Measurements from ENCODE around the gene KEAP1.
A peak's percentile ranks its signal among the peaks of the same experiment; 100 is the strongest.
"Not testable (repeated sequence)": the region's sequence is repeated elsewhere in the genome, so short reads cannot be mapped to it uniquely, and the experiment has no call there.

KEAP1 gene

DNA sequence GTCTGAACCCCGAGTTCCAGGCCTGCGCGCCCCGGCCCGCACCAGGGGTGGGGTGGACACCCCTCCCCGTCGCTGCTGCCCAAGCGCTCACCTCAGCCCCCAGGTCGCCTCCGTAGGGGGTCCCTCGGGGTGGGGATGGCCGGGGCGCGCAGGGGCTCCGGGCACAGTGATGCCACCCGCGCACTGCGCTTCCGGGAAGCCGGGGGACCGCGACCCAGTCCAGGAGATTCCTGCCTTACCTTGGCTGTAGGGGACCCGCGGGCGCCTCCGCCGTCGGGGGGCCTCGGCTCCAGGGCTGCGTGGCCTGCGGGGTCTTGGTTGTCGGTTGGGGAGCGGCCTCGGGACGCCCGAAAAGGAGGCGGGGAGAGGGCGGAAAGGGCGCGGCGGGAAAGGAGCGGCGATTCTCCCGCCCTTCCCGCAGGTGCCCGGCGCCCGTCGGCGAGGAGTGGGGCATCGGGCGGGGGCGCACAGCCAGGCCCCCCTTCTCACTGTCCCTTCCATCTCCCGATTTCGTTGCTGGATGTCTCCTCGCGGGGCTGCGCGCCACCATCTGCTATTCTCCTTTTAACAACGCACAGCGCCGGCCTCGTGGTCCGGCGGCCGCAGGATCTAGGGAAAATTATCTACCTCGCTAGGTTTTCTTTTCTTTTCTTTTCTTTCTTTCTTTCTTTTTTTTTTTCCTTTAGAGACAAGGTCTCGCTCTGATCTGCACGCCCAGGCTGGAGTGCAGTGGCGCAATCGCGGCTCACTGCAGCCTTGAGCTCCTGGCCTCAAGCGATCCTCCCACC lies at the start of gene KEAP1:
Gene KEAP1, minus strand, starts transcription at position 355 of the 788 bp plus-strand sequence. CDS start 3,323 bp downstream, outside the sequence.
- Mint-ChIP-seq H3K36me3 (ENCODE audit: low read depth) (peaks cover 14% of the 10 kb centered on the region), H3K27ac (peak within 1 kb of the TSS; percentile 98), H3K9me3 (no peaks in the 10 kb centered on the region), H3K4me1 (ENCODE audit: low read depth) (peaks cover 32% of the 10 kb centered on the region), H3K27me3 (ENCODE audit: low read depth) (no peaks in the 10 kb centered on the region), H3K4me3 (peak within 1 kb of the TSS; percentile 94)

DNA sequence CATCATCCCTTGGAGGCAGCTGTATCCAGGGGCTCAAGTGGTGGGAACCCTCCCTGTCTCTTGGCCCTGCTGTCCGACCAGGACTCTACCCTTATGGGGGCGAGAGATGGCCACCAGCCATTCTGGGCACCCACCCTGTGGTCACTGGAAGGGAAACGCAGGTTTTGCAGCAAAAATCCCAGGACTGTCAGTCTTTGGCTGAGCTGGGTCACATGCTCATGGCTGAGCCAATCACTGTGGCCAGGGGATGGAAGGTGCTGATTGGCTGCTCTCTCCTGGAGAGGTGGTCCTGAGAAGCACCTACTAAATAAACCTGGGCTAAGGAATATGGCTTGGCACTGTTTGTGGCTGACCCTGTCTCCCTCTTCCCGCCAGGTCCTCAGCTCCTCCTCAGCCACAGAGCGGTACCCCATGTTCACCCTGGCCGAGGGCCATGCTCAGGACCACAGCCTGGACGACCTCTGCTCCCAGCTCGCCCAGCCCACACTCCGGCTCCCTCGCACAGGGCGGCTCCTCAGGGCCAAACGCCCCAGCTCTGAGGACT lies 49.4 kb upstream of the KEAP1 start:
- Mint-ChIP-seq H3K27ac (peak overlapping the region; percentile 98), H3K4me3 (no peak overlapping the region), H3K4me1 (ENCODE audit: low read depth) (peaks cover 34% of the 10 kb centered on the region), H3K36me3 (ENCODE audit: low read depth) (peaks cover 30% of the 10 kb centered on the region), H3K9me3 (no peaks in the 10 kb centered on the region), H3K27me3 (ENCODE audit: low read depth) (no peaks in the 10 kb centered on the region)

DNA sequence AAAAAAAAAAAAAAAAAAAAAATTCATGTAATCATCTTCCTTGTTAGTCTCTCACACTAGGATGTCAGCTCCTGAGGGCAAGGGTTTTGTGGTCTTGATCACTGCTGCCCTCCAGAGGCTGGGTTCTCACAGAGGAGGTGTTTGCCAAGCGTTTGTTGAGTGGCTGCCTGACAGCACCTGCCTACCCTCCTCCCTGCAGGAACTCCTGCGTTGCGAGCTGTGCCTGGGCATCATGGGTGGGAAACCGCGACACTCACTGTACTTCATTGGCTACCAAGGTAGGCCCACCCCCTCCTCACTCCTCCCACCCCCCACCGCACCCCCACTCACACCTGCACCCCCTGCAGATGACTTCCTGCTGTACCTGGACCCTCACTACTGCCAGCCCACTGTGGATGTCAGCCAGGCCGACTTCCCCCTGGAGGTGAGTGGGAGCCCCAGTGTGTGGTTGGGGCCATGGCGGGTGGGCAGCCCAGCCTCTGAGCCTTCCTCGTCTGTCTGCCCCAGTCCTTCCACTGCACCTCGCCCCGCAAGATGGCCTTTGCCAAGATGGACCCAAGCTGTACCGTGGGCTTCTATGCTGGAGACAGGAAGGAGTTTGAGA lies 48.6 kb upstream of the KEAP1 start:
- H3K4me1 Mint-ChIP-seq (ENCODE audit: low read depth): peaks cover 36% of the 10 kb centered on the region
- peaks cover 31% of the 10 kb centered on the region for H3K36me3 Mint-ChIP-seq (ENCODE audit: low read depth)
- peak overlapping the region; percentile 25 for H3K4me3 Mint-ChIP-seq
- no peaks in the 10 kb centered on the region for H3K27me3 Mint-ChIP-seq (ENCODE audit: low read depth)
- no peaks in the 10 kb centered on the region for H3K9me3 Mint-ChIP-seq
- H3K27ac Mint-ChIP-seq: peak overlapping the region; percentile 73

DNA sequence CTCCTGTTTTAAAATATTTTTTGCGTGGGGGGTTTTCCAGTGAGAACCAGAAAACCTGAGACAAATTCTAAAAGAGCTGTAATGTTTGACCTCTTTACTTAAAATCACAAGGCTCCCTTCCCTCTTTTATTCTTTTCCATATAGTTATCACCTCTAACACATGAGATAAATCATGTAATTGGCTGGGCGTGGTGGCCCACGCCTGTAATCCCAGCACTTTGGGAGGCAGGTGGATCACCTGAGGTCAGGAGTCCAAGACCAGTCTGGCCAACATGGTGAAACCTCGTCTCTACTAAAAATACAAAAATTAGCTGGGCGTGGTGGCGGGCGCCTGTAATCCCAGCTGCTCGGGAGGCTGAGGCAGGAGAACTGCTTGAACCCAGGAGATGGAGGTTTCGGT lies 47.9 kb upstream of the KEAP1 start:
- peaks cover 34% of the 10 kb centered on the region for H3K4me1 Mint-ChIP-seq (ENCODE audit: low read depth)

DNA sequence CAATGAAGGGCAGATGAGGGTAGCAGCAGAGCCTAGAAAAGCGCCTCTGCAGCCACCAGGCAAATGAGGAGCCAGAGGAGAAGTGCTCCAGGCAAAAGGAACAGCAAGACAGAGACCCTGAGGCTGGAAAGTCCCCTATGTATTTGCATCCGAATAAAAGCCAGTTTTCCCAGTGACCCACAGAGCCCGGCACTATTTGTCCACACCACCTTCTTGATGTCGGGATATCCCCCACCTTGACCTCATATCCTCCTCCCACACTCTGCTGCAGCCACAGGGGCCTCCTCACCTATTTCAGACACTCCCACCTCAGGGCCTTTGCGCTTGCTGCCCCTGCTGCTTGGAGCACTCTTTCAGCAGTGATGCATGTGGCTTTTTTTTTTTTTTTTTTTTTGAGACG lies 47.2 kb upstream of the KEAP1 start:
- peaks cover 28% of the 10 kb centered on the region for H3K36me3 Mint-ChIP-seq (ENCODE audit: low read depth)
- H3K4me1 Mint-ChIP-seq (ENCODE audit: low read depth): peaks cover 31% of the 10 kb centered on the region
- no peak overlapping the region for H3K4me3 Mint-ChIP-seq
- H3K9me3 Mint-ChIP-seq: no peaks in the 10 kb centered on the region
- no peak overlapping the region for H3K27ac Mint-ChIP-seq
- no peaks in the 10 kb centered on the region for H3K27me3 Mint-ChIP-seq (ENCODE audit: low read depth)

More for the DNA sequence above, 47.9 kb upstream of the KEAP1 start:
- H3K36me3 Mint-ChIP-seq (ENCODE audit: low read depth): peaks cover 31% of the 10 kb centered on the region
- not testable (repeated sequence) for H3K27me3 Mint-ChIP-seq (ENCODE audit: low read depth); H3K27ac Mint-ChIP-seq; H3K9me3 Mint-ChIP-seq; H3K4me3 Mint-ChIP-seq

DNA sequence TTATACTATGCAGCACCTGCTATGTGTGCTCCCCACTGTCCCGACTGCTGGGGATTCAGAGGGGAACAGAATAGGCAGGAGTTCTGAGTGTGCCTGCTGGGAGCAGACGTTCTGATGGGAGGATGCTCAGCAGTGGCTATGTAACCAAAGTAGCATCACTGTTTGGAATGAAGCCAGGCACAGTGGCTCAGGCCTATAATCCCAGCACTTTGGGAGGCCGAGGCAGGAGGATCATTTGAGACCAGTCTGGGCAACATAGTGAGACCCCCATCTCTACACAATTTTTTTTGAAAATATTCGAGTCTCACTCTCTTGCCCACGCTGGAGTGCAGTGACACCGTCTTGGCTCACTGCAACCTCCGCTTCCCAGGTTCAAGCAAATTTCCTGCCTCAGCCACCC lies 46.6 kb upstream of the KEAP1 start:
- Mint-ChIP-seq H3K27me3 (ENCODE audit: low read depth) (no peaks in the 10 kb centered on the region), H3K4me1 (ENCODE audit: low read depth) (peaks cover 32% of the 10 kb centered on the region), H3K36me3 (ENCODE audit: low read depth) (peaks cover 28% of the 10 kb centered on the region), H3K27ac (no peak overlapping the region), H3K9me3 (no peaks in the 10 kb centered on the region), H3K4me3 (no peak overlapping the region)

DNA sequence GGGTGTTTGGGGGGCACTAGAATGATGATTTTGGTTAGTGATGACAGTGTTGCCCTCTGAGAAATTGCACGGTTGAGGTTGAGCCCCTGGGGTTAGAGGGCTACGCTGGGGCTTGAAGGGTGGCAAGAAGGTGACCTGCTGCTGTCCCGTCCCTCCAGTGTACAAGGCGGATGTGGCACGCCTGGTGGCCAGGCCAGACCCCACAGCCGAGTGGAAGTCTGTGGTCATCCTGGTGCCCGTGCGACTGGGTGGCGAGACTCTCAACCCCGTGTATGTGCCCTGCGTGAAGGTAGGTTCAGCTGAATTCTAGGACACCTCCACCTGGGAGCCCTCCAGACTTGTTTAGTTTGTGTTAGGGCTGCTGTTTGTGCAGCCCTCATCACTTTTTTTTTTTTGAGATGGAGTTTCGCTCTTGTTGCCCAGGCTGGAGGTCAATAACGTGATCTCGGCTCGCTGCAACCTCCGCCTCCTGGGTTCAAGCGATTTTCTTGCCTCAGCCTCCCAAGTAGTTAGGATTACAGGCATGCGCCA lies 45.7 kb upstream of the KEAP1 start:
- H3K27me3 Mint-ChIP-seq (ENCODE audit: low read depth): no peaks in the 10 kb centered on the region
- peaks cover 20% of the 10 kb centered on the region for H3K36me3 Mint-ChIP-seq (ENCODE audit: low read depth)
- no peak overlapping the region for H3K27ac Mint-ChIP-seq

DNA sequence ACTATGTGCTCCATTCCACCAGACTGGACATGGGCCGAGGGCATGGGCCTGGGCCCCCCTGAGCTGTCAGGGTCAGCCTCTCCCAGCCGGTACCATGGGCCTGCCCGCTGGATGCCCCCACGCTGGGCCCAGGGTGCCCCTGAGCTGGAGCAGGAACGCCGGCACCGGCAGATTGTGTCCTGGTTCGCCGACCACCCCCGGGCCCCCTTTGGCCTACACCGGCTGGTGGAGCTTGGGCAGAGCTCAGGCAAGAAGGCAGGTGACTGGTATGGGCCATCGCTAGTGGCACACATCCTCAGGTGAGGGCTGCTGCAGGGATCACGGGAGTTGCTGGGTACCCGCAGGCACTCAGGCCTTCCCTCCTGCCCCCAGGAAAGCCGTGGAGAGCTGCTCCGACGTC lies 43.7 kb upstream of the KEAP1 start:
- H3K36me3 Mint-ChIP-seq (ENCODE audit: low read depth): peaks cover 7% of the 10 kb centered on the region
- no peaks in the 10 kb centered on the region for H3K27me3 Mint-ChIP-seq (ENCODE audit: low read depth)
- H3K4me3 Mint-ChIP-seq: no peak overlapping the region
- H3K4me1 Mint-ChIP-seq (ENCODE audit: low read depth): peaks cover 8% of the 10 kb centered on the region
- no peaks in the 10 kb centered on the region for H3K9me3 Mint-ChIP-seq
- H3K27ac Mint-ChIP-seq: no peak overlapping the region

More for the DNA sequence above, 45.7 kb upstream of the KEAP1 start:
- Mint-ChIP-seq H3K4me1 (ENCODE audit: low read depth) (peaks cover 23% of the 10 kb centered on the region), H3K9me3 (no peaks in the 10 kb centered on the region), H3K4me3 (no peak overlapping the region)

DNA sequence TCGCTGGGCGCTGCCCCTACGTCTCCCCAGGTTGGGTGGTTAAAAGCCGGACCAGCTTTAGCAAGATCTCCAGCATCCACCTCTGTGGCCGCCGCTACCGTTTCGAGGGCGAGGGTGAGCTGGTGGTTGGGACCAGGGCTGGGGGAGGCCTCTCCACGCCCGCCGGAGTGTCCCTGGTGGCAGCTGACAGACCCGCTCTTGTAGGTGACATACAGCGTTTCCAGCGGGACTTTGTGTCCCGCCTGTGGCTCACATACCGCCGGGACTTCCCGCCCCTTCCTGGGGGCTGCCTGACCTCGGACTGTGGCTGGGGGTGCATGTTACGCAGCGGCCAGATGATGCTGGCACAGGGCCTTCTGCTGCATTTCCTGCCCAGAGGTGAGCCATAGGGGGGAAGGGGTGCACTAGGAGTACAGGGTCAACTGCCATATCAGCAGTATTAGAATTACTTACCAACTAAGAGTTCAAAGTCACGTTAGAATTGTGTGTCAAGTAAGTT lies 41.6 kb upstream of the KEAP1 start:
- H3K27me3 Mint-ChIP-seq (ENCODE audit: low read depth): peaks cover 11% of the 10 kb centered on the region
- peaks cover 3% of the 10 kb centered on the region for H3K36me3 Mint-ChIP-seq (ENCODE audit: low read depth)
- H3K9me3 Mint-ChIP-seq: no peaks in the 10 kb centered on the region
- peak overlapping the region; percentile 89 for H3K4me3 Mint-ChIP-seq
- H3K27ac Mint-ChIP-seq: peak overlapping the region; percentile 80
- peaks cover 8% of the 10 kb centered on the region for H3K4me1 Mint-ChIP-seq (ENCODE audit: low read depth)

DNA sequence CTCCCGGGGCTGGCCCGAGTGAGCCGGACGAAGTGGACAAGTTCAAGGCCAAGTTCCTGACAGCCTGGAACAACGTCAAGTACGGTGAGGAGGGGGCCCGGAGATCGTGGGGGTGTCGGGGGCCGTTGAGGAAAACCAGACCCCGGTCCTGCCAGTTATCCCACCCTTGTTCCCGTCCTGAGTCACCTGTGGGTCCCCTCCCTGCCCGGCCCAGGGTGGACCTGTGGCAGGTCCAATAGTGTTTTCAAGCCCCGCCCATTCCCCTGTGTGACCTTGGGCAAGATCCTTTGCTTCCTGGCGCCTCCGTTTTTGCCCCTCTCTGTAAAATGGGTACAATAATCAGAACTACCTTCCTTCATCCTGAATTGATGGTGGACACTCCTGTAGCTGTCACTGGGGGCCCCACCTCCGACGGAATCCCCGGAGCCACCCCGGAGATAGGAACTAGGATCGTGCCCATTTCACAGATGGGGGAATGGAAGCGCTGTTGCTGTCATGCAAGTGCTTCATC lies 41.1 kb upstream of the KEAP1 start:
- peaks cover 13% of the 10 kb centered on the region for H3K27me3 Mint-ChIP-seq (ENCODE audit: low read depth)
- peak overlapping the region; percentile 89 for H3K4me3 Mint-ChIP-seq
- no peaks in the 10 kb centered on the region for H3K9me3 Mint-ChIP-seq
- H3K36me3 Mint-ChIP-seq (ENCODE audit: low read depth): peaks cover 3% of the 10 kb centered on the region
- H3K4me1 Mint-ChIP-seq (ENCODE audit: low read depth): peaks cover 8% of the 10 kb centered on the region
- H3K27ac Mint-ChIP-seq: peak overlapping the region; percentile 80

DNA sequence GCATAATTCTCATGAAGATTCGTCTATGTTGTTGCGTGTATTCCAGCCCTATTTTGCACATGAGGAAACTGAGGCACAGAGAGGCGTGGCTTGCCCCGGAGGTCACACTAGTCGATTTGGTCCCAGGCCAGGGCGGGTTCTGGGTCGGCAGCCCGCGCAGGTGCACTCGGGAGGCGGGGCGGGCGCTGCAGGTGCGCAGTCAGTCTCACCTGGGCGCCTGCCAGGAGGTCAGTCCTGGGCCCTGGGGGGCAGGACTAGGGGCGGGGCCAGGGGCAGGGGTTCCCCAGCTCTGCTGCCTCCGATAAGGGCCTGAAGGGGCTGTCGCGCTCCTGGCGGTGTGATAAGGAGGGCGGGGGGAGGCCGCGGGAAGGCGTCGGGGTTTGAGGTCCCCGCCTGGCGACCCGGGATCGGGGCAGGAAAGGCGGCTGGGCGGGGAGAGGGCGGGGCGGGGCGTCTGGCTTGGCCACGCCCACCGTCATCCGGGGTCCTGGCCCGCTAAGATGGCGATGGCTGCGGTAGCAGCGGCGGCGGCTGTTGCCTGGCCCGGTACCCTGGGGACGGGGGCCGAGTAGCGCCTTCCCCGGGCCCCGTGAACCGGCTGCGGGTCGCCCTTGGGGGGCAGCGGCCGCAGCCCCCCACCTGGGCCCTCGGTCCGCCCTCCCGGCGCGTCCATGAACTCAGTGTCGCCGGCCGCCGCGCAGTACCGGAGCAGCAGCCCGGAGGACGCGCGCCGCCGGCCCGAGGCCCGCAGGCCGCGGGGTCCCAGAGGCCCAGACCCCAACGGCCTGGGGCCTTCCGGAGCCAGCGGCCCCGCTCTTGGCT lies 40.5 kb upstream of the KEAP1 start, which contains the start of gene ATG4D:
Gene ATG4D, plus strand, starts transcription at position 485 of the 822 bp plus-strand sequence. Its CDS starts 187 bp downstream, at position 672.
- Mint-ChIP-seq H3K4me1 (ENCODE audit: low read depth) (peaks cover 10% of the 10 kb centered on the region), H3K36me3 (ENCODE audit: low read depth) (peaks cover 3% of the 10 kb centered on the region)

DNA sequence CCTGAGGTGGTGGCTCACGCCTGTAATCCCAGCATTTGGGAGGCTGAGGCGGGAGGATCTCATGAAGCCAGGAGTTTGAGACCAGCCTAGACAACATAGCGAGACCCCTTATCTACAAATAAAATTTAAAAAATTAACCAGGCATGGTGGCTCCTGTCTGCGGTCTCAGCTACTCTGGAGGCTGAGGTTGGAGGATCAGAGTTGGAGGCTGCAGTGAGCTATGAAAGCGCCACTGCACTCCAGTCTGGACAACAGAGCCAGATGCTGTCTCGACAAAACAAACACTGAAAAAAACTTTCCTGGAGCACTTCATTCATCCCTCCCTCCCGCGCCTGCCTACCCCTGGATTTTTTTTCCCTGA lies 39.9 kb upstream of the KEAP1 start:
- Mint-ChIP-seq H3K27ac (peak overlapping the region; percentile 71), H3K9me3 (no peaks in the 10 kb centered on the region), H3K27me3 (ENCODE audit: low read depth) (peaks cover 26% of the 10 kb centered on the region), H3K4me1 (ENCODE audit: low read depth) (peaks cover 10% of the 10 kb centered on the region), H3K4me3 (peak overlapping the region; percentile 75), H3K36me3 (ENCODE audit: low read depth) (peaks cover 3% of the 10 kb centered on the region)

More for the DNA sequence above, 40.5 kb upstream of the KEAP1 start, which contains the start of gene ATG4D:
- peaks cover 20% of the 10 kb centered on the region for H3K27me3 Mint-ChIP-seq (ENCODE audit: low read depth)
- H3K4me3 Mint-ChIP-seq: peak within 1 kb of the TSS; percentile 89
- no peaks in the 10 kb centered on the region for H3K9me3 Mint-ChIP-seq
- H3K27ac Mint-ChIP-seq: peak within 1 kb of the TSS; percentile 80

DNA sequence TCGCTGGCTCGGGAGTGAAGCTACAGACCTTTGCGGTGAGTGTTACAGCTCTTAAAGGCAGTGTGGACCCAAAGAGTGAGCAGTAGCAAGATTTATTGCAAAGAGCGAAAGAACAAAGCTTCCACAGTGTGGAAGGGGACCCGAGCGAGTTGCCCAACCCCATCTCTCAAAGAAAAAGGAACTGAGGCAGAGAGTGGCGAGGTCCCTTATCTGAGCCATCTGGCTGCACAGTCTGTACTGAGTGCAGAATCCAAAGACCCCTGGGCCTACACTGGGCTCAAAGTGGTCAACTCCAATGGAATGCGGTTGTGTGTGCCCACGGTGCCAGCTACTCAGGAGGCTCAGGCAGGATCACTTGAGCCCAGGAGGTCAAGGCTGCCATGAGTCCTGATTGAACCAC lies 35.9 kb upstream of the KEAP1 start:
- not testable (repeated sequence) for H3K9me3 Mint-ChIP-seq; H3K36me3 Mint-ChIP-seq (ENCODE audit: low read depth); H3K4me3 Mint-ChIP-seq; H3K27ac Mint-ChIP-seq; H3K4me1 Mint-ChIP-seq (ENCODE audit: low read depth)
- peaks cover 47% of the 10 kb centered on the region for H3K27me3 Mint-ChIP-seq (ENCODE audit: low read depth)
